GM19023 (cell line): ENCODE data around the gene IGF2.
"Not testable (repeated sequence)": the region's sequence is repeated elsewhere in the genome, so short reads cannot be mapped to it uniquely, and the experiment has no call there.

Source experiments
- ATAC-seq: cut with Tn5 transposase; IDR thresholded peaks from one replicate; pipeline ENCODE4 v1.9.1; 2021; ENCODE audit warnings: mild to moderate bottlenecking, moderate library complexity; ENCODE audit not compliant: unreplicated experiment

The IGF2 gene

DNA sequence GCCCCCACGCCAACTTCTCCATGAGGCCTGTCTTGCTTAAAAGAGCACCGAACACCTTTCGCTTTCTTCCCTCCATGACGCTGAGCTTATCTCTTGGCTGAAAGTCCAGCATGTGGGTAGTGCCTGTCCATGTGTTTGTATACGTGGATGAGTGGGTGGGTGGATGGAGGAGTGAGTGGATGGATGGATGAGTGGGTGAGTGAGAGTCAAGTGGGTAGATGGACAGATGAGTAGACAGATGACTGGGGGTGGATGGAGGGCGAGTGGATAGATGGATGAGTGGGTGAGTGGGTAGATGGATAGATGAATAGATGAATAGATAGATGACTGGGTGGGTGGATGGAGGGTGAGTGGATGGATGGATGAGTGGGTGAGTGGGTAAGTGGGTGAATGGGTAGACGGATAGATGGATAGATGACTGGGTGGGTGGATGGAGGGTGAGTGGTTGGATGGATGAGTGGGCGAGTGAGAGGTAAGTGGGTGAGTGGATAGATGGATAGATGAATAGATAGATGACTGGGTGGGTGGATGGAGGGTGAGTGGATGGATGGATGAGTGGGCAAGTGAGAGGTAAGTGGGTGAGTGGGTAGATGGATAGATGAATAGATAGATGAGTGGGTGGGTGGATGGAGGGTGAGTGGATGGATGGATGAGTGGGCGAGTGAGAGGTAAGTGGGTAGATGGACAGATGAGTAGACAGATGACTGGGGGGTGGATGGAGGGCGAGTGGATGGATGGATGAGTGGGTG is 14.3 kb downstream of the IGF2 start:
- not testable (repeated sequence) for ATAC-seq

DNA sequence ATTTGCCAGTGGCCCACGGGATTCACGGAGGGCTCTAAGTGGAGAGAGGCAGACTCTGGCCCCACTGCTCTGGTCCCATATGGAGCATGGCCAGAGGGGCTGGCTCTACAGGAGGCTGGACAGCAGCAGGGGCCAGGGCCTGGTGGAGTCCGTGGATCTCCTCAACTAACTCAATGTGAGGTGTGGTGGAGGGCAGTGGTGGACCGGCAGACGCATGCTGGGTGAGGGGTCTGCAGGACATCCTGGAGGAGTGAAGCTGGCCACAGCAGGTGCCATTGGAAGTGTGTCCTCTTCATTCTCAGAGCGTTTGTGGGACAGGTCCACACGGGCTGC is 15.6 kb downstream of the IGF2 start:
- no peak for ATAC-seq

DNA sequence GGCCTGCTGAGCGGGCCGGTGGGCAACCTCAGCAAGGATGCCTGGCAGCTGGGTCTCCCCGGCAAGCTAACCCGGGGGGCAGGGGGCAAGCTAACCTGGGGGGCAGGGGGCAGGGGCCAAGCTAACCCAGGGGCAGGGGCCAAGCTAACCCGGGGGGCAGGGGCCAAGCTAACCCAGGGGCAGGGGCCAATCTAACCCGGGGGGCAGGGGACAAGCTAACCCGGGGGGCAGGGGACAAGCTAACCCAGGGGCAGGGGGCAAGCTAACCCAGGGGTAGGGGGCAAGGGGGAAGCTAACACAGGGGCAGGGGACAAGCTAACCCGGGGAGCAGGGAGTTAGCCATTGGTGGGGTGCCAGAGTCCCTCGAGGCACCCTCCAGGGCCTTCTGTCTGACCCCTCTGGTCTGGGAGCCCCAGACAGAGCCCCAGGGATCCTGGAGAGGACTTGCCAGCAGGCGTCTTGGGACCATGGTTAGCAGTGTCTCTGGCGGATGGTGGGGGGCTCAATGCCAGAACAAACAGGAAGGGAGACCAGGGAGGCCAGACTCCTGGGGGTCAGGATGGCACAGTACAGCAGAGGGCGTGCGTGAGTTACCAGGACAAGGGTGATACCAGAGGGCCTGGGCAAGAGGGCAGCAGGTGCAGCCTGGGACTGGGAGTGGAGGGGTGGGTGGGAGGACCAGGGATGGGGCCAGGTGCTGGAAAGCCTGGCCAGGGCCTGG is 16.1 kb downstream of the IGF2 start:
- ATAC-seq, result no peak

DNA sequence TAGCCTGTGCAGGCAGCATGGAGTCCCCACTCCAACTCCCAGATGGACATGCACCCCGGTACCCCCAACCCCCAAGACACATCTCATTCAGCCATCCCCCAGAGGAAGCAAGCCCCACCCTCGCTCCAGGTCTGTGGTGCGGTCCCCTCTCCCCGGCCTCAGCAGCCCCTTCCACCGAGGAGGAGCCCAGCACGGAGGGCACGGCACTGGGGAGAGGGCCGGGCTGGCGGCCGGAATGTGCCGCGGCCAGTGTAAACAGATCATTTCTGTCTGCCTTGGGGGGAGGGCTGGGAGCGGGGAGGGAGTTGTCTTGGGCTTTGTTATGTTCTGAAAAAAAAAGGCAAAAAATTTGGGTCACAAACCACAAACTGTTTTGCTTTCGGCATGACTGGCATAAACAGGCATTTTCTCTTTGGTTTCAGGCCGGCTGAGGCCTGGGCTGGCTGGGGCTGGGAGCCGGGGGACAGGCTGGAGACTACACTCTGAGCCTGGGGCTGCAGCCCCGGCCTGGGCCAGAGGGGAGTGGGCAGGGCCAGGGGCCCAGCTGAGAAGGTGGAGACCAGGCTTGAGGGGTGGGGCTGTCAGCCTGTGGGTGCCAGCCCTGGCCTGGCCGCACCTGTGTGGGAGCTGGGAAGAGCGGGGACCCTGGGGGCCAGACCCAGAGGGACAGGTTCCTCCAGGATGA is 16.8 kb downstream of the IGF2 start:
- no peak for ATAC-seq

DNA sequence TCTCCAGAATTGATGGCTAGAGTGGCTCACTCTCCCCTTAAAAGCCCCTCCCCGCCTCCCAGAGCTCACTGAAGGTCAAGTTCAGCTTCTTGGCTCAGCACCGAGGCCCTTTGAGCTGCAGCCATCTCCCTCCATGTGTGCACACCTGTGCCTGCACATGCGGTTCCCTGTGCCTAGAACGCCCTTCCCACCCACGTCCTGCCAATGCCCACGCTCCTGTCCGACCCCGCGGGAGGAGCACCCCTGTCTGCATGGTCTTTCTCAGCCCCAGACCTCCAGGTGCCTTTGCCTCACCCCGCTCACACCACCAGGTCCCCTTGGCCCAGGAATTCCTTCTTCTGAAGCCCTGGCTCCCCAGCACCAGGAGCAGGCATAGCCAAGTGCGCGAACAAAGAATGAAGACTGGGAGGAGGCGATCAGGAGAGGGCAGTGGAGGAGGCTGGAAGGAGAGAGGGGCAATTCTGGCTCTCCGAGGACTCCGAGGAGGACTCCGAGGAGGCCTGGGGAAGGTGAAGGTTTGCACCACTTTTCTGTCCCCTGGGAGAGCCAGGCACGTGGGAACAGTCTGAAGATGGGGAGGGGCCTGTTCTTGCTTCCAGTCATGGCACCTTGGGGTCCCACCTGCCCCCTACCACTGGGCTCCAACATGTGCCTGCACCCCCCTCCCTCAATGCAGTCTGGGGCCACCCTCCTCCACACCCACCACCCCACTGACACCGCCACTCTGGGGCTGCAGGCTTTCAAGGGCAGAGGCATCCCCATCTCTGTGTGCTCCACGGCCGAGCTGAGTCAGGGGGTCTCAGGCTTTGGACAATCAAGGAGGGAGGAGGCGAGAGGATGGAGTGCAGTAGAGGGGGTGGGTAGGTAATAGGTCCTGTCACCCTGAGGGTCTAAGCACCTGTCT is 17.7 kb downstream of the IGF2 start:
- ATAC-seq, result no peak

DNA sequence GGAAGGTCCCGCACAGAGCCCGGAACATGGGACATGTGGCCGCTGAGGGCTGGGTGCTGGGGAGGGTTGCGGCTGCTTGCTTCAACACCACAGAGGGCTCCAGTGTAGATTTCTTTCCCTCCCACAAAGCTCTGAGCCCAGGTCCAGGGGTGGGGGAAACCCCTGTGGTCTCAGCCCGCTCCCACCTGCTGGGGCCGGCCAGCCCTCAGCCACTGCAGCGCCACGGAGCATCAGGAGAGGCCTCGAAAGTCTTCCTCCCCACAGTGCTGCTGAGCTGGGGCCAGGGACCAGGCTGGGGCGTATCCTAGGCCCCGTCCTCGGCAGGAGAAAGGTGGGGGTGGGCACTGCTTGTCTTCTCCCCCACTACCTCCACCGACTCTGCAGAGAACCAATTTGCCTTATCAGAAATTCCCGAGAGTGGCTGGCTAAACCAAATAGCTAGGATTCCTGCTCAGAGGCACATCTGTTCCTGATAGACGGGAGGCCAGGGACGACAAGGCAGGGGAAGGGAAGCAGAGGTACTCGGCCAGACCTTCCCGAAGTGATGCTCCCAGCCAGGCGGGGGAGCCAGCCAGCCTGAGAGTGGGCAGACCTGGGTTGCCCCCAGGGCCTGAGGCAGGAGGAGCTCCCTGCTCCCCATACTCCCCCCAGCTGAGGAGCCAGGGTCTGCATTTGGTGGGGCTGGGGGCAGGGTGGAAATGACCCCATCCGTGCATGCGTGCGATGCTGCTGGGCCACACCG is 18.7 kb downstream of the IGF2 start:
- ATAC-seq, result no peak

DNA sequence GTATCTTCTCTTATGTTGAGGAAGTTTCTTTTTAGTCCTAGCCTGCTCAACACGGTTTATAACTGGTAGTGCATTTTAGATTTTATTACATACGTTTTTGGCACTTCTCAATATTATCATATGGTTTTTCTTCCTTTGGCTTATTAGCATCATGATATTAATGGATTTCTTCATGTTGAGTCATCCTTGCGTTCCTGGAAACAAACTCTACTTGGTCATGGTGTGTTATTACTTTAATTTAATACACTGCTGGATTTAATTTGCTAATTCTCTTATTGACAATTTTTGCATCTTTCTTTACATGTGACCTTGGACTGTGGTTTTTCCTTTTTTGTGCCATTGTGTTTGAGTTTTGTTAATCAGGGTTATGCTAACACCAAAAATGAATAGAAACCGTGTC is 20.5 kb downstream of the IGF2 start:
- ATAC-seq, result no peak

DNA sequence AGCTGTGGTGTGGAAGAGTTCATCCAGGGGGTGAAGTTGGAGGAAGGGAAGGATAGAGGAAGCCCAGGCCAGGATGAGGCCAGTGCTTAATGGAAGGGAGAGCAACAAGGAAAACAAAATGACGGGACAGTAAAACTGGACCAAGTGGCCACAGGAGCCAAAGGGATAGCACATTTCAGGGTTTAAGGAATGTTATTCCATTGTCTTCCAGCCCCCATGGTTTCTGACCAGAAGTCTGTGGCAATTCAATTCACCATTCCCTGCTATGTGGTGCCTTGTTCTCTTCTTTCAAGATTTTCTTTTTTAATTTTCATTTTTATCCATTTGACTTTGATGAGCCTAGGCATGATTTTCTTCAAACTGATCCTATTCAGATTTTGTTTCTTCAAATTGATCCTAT is 22.5 kb downstream of the IGF2 start:
- no peak for ATAC-seq

DNA sequence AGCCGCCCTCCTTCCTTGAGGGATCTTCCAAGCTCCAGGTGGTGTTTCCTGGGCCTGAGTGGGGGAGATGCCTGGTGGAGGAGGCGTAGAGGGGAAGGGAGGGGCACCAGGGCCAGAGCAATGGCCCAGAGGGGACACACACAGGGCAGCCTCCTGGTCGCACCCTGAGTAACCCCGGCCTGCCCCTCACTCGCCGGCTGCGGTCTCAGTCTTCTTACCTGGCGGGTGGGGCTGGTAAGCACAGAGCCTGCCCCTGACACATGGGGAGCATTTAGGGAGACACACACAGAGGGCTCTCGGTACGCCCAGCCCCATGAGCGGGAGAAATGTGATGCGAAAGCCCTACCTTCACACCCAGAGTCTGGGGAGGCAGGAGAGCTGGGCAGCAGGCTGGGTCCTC is 23.9 kb downstream of the IGF2 start:
- no peak for ATAC-seq

DNA sequence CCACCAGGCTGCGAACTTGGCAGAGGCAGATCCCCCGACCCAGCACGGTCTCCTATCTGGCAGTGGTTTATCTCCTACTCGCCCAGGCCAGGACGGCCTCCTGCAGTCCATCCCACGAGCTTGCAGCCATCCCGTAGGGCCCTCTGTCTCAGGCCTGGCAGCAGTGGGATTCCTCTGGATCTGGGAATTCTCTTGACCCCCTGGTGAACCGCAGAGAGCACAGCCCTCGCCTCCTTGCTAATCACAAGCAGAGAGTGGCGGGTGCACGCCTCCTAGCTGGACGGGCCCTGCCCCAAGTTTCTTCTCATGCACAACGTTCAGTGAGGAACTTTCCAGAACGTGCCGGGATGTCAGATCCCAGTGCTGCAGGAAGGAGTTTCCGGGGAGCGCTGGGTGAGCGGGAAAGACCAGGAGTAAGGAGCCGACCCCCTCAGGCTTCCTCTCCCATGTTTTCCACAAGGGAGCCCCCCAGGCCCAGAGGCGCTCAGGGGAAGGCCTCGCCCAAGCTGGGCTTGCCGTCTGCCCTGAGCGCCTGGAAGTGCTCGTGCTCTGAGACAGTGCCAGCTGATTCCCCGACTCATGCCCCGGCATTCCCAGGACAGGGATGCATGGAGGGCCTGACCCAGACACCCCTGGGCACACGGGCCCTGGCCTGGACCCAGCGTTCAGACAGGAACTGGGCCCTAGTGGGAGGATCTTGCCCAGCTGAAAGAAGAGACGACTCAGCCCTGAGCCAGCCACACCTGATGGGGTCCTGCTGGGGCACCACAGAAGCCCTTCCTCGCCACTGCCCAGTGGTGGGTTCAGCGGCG is 24.6 kb downstream of the IGF2 start:
- no peak for ATAC-seq

DNA sequence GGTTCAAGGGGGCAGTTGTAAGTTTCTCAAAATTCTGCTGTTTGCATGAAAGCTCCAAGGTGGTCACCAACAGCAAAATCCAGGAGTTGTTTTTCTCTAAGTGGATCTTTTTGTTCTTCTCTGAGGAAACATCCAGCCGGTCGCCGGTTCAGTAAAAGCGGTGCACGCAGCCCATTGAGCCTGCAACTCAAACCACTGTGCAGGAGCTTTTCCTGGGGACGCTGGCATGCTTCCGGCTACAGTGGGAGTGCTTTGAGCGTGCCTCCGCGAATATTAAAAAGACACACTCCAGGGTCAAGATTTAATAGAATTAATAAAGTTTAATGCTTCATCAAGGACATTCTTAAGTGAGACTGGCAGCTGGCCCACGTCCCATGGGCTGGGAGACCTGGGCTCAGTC is 25.4 kb downstream of the IGF2 start:
- ATAC-seq, result no peak

DNA sequence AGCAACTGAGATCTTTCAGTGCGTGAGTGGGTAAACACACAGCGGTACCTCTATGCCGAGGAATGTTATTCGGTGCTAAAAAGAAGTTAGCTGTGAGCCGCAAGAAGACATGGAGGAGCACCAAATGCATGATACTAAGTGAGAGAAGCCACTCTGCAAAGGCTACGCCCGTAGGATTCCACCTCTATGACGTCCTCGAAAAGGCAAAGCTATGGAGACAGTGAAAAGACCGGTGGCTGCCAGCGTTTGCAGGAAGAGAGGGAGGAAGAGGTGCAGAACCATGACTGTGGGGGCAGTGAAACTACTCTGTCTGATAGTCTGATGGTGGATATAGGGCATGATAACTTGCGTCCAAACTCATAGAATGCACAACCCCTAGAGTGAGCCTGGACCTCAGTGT is 28.7 kb downstream of the IGF2 start:
- ATAC-seq, result no peak

DNA sequence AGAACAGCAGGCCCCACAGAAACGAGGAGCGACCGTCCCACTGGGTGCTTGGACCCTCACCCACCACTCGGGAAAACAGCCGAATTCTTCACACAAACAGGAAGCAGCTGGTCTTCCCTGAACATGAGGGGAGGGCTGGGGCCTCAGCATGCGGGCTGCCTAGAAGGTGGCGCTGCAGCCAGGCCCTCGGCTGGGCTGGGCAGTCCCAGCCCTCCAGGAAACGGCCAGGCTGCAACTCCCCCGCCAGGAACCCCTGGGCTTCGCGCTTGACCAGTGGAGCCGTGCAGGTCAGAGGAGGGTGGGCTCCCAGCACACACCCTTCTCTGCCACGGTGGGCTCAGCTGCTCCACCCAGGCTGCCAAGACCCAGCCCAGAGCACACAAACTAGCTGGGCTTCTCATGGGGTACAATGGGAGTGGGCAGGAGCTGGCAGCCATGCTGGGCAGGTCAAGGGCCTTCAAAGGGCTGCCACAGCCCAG is 29.6 kb downstream of the IGF2 start:
- ATAC-seq, result no peak

DNA sequence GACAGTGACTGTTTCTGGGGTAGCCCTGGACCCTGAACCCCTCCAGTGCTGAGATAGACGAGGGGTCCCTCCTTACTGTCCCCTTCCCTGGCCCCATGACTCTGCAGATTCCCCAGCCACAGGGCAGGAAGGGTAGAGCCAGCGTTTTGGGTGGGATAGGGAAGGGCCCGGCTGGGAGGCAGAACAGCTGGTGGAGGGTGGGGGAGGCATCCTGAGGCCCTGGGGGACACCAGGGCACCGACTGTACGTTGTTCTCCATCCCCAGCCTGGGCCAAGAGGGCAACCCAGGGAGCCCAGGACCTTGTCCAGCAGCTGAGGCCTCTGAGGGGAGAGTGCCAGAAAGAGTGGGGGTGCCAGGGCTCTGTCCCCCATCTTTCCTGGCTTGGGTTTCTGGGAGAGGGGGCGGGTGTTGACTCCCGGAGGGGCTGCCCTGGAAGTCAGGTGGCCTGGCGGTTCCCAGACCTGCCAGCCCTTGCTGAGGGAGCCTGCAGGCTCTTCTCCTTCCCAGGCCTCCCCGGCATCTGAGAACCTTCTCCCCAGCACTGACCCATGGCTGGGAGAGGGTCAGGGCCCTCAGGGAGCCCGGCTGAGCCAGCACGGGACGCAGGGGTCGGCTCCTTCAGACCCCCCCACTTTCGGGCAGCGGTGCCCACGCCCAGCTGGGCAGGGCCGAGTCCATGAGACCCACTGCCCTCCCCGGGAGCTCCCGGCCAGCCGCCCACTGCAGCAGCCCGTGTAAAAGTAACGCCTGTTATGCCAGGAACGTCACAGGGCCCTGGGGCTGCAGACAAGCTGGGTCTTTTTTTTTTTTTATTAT is 30.3 kb downstream of the IGF2 start:
- ATAC-seq, result no peak

DNA sequence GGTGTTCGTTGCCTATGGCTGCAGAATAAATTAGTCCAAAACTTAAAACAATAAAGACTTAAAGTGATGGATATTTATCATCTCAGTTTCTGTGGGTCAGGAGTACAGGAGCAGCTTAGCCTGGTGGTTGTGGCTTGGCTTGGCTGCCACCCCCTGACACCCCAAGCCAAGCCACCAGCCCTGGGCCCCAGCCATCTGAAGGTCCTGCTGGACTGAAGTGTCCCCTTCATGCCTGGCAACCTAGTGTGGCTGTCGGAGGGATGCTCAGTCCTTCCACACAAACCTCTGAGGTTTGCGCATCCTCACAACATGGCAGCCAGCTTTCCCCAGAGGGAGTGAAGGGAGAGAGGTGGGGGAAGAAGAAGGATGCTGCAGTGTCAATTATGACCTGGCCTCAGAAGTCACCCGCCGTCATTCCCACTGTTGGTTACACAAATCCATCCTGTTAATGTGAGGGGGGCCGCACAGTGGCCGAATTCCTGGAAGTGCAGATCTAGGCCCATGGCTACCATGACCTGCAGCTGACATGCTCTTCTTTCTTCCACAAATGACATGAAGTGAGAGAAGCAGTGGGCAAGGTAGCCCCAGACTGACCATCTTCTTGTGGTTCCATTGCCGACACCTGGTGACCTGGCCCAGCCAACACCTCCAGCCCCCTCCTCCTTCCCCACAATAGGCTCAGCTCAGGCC is 31.1 kb downstream of the IGF2 start:
- ATAC-seq, result no peak

DNA sequence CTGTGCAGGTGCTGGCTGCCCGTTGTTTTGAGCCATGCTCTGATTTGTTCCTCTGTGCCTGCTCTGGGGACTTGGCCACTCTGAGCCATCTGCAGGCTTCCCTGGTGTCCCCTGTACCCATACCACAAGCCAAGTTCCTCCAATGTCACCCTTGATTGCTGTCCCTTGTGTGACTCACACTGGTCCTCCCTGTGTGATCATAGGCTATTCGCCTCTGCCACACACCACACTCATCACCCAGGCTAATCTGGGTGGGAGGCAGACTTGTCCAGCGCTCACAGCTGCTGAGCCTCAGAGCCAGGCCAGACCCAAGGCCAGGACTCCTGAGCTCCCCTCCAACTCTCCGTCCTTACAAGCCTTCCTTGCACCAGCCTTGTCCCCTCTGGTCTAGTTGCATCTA is 31.7 kb downstream of the IGF2 start:
- ATAC-seq, result no peak

DNA sequence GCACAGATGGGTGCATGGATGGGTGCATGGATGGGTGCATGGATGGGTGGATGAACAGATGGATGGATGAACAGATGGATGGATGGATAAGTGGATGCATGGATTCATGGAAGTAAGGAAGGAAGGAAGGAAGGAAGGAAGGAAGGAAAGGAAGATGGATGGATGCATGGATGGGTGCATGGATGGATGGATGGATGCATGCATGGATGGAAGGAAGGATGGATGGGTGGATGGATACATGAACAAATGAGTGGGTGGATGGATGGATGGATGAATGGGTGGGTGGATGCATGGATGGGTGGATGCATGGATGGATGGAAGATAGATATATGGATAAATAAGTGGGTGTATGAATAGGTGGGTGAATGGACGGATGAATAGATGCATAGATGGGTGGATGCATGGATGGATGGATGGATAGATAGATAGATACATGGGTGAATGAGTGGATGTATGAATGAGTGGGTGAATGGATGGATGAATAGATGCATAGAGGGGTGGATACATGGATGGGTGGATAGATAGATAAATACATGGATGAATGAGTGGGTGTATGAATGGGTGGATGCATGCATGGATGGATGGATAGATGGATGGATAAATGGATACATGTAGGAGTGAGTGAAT is 32.5 kb downstream of the IGF2 start:
- ATAC-seq, result no peak

DNA sequence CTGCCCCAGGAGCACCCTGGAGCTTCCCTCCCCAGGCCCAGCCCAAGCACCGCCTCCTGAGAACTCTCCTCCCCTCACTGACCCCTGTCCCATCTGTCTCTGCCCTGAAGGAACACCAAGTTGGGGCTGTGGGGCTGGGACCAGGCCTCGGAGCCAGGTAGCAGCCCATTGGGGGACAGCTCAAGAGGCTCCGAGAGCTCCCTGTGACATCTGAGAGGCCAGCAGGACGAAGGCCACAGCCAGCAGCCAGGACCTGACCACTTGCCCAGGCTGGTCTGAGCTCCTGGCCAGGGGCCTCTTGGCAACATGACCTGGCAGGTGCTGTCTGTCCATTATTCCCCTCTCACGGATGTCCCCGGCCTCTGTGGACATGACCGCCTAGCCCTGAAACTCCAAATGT is 33.7 kb downstream of the IGF2 start:
- no peak for ATAC-seq
